ENCODE results near the gene SPOCK1. TPM values are rescaled to one million over a fixed set of nuclear protein-coding genes. Genes with fewer than 3 reads are reported as not detected.

SPOCK1 gene
- total and polyA plus RNA-seq, 4 donors, result 0.07 to 0.18 (median 0.17) TPM; not detected in 1

GRCh38 chr5:137487600-137487999 is 11.5 kb downstream of the SPOCK1 start:
- 84% methylated on average over 1 of the region's 1 CpG for WGBS
- H3K36me3 ChIP-seq (ENCODE audit: control insufficient read depth in 4 of 4, insufficient read depth in 3 of 4, low read depth in 1 of 4, low read length in 3 of 4), result no peaks in the 10 kb centered on the region

DNA sequence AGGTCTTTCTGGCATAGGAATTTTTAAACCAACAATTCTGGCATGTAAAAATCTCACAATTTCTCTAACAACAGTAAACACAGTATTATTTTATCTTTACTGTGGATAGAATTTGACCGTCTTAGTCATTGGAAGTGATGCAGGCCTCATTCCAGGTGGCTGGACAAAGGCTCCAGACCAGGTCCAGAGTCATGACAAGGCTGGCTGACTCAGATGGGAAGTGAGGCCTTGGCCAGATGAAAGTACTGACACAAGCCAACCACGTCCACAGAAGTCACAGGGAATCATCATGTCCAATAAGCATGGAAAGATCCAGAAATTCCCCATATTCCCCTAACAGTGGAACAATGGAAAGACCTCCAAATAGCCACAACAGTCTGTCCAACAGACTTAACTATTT is 12.4 kb downstream of the SPOCK1 start:
- no peaks in the 10 kb centered on the region for H3K27me3 ChIP-seq (ENCODE audit: control insufficient read depth in 4 of 4, insufficient read depth in 4 of 4, low read length in 3 of 4)
- no peak for TF ChIP-seq TAF1 (conservative IDR thresholded peaks at IDR 0.05)
- no peak for TF ChIP-seq NR2F2 (IDR thresholded peaks at IDR 0.05)
- no peak for TF ChIP-seq ATF3 (IDR thresholded peaks at IDR 0.05)
- no peak for TF ChIP-seq HNF4G (IDR thresholded peaks at IDR 0.05)
- TF ChIP-seq, protein P1, sequence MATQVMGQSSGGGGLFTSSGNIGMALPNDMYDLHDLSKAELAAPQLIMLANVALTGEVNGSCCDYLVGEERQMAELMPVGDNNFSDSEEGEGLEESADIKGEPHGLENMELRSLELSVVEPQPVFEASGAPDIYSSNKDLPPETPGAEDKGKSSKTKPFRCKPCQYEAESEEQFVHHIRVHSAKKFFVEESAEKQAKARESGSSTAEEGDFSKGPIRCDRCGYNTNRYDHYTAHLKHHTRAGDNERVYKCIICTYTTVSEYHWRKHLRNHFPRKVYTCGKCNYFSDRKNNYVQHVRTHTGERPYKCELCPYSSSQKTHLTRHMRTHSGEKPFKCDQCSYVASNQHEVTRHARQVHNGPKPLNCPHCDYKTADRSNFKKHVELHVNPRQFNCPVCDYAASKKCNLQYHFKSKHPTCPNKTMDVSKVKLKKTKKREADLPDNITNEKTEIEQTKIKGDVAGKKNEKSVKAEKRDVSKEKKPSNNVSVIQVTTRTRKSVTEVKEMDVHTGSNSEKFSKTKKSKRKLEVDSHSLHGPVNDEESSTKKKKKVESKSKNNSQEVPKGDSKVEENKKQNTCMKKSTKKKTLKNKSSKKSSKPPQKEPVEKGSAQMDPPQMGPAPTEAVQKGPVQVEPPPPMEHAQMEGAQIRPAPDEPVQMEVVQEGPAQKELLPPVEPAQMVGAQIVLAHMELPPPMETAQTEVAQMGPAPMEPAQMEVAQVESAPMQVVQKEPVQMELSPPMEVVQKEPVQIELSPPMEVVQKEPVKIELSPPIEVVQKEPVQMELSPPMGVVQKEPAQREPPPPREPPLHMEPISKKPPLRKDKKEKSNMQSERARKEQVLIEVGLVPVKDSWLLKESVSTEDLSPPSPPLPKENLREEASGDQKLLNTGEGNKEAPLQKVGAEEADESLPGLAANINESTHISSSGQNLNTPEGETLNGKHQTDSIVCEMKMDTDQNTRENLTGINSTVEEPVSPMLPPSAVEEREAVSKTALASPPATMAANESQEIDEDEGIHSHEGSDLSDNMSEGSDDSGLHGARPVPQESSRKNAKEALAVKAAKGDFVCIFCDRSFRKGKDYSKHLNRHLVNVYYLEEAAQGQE (IDR thresholded peaks at IDR 0.05), result no peak
- H3K9me3 ChIP-seq (ENCODE audit: control insufficient read depth in 4 of 4, low read length in 3 of 4), result no peaks in the 10 kb centered on the region
- no peak overlapping the region for H3K27ac ChIP-seq (ENCODE audit: low read depth in 1 of 2, low read length in 2 of 2)
- DNase-seq (ENCODE audit: low spot score), result no peak
- no peak overlapping the region for H3K4me3 ChIP-seq (ENCODE audit: low read depth in 1 of 3, low read length in 3 of 3)
- H3K4me1 ChIP-seq (ENCODE audit: control insufficient read depth in 4 of 4, insufficient read depth in 4 of 4, low read length in 3 of 4), result no peaks in the 10 kb centered on the region
- WGBS, result 78% methylated on average over 2 of the region's 2 CpGs
- H3K9ac ChIP-seq (ENCODE audit: low read depth in 1 of 2, low read length in 2 of 2), result no peak overlapping the region
- no peaks in the 10 kb centered on the region for H3K36me3 ChIP-seq (ENCODE audit: control insufficient read depth in 4 of 4, insufficient read depth in 3 of 4, low read depth in 1 of 4, low read length in 3 of 4)

More at GRCh38 chr5:137487600-137487999, 11.5 kb downstream of the SPOCK1 start:
- H3K27me3 ChIP-seq (ENCODE audit: control insufficient read depth in 4 of 4, insufficient read depth in 4 of 4, low read length in 3 of 4), result no peaks in the 10 kb centered on the region
- no peak overlapping the region for H3K27ac ChIP-seq (ENCODE audit: low read depth in 1 of 2, low read length in 2 of 2)
- no peak for DNase-seq (ENCODE audit: low spot score)
- TF ChIP-seq, protein P2, sequence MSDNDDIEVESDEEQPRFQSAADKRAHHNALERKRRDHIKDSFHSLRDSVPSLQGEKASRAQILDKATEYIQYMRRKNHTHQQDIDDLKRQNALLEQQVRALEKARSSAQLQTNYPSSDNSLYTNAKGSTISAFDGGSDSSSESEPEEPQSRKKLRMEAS (IDR thresholded peaks at IDR 0.05), result no peak
- TF ChIP-seq FOXA2 (IDR thresholded peaks at IDR 0.05) (no peak), YY1 (IDR thresholded peaks at IDR 0.05) (no peak), RXRA (IDR thresholded peaks at IDR 0.05) (no peak), TAF1 (conservative IDR thresholded peaks at IDR 0.05) (no peak), FOXA1 (IDR thresholded peaks at IDR 0.05) (no peak), EGR1 (IDR thresholded peaks at IDR 0.05; ENCODE audit: low read depth in 2 of 2) (no peak), RAD21 (IDR thresholded peaks at IDR 0.05) (no peak), ATF3 (IDR thresholded peaks at IDR 0.05) (no peak)
- TF ChIP-seq, protein P1 (IDR thresholded peaks at IDR 0.05), result no peak
- no peaks in the 10 kb centered on the region for H3K9me3 ChIP-seq (ENCODE audit: control insufficient read depth in 4 of 4, low read length in 3 of 4)
- H3K4me1 ChIP-seq (ENCODE audit: control insufficient read depth in 4 of 4, insufficient read depth in 4 of 4, low read length in 3 of 4), result no peaks in the 10 kb centered on the region
- no peak overlapping the region for H3K9ac ChIP-seq (ENCODE audit: low read depth in 1 of 2, low read length in 2 of 2)
- H3K4me3 ChIP-seq (ENCODE audit: low read depth in 1 of 3, low read length in 3 of 3), result no peak overlapping the region
